ENCODE measurements around the gene DISC1. TPM values are rescaled to one million over a fixed set of nuclear protein-coding genes. Genes with fewer than 3 reads are reported as not detected.

DISC1 gene
- total RNA-seq, result 9.5 TPM
- long read RNA-seq, partial matches to known transcripts, result 0 of 3 reads
- long read RNA-seq, other reads (novel, unspliced or antisense), result 3 of 3 reads

DNA sequence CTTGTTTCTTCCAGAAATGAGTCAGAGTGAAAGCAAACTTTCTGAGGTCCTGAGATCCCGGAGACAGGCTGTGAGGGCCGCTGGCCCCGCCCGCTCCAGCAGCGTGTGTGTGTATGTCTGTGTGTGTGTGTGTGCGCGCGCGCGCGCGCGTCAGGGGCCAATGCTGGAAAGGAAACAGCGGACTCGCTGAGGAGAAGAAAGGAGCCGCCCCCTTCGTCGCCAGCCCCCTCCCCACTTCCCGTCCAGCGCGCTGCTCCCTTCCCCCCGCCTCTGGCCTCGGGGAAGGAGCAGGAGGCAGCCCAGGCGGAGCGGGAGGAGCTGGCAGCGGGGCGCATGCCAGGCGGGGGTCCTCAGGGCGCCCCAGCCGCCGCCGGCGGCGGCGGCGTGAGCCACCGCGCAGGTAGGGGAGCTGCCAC, at the start of gene DISC1:
TSS of gene DISC1 (plus strand) at position 256 of the 416 bp plus-strand sequence. CDS start at position 334, 78 bp downstream.
- peak within 1 kb of the TSS; percentile 94 for H3K4me3 ChIP-seq
- peak within 1 kb of the TSS; percentile 89 for H3K27ac ChIP-seq
- TF ChIP-seq, protein P1, sequence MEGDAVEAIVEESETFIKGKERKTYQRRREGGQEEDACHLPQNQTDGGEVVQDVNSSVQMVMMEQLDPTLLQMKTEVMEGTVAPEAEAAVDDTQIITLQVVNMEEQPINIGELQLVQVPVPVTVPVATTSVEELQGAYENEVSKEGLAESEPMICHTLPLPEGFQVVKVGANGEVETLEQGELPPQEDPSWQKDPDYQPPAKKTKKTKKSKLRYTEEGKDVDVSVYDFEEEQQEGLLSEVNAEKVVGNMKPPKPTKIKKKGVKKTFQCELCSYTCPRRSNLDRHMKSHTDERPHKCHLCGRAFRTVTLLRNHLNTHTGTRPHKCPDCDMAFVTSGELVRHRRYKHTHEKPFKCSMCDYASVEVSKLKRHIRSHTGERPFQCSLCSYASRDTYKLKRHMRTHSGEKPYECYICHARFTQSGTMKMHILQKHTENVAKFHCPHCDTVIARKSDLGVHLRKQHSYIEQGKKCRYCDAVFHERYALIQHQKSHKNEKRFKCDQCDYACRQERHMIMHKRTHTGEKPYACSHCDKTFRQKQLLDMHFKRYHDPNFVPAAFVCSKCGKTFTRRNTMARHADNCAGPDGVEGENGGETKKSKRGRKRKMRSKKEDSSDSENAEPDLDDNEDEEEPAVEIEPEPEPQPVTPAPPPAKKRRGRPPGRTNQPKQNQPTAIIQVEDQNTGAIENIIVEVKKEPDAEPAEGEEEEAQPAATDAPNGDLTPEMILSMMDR (IDR thresholded peaks at IDR 0.05), result no peak
- no peaks in the 10 kb centered on the region for H3K36me3 ChIP-seq
- intact Hi-C loops (cut with DNase I), result no loop called here
- peak; percentile 89 for DNase-seq
- ATAC-seq, result peak; percentile 95
- no peaks in the 10 kb centered on the region for H3K27me3 ChIP-seq
- H3K4me1 ChIP-seq, result peaks cover 27% of the 10 kb centered on the region
- H3K9me3 ChIP-seq, result no peaks in the 10 kb centered on the region

DNA sequence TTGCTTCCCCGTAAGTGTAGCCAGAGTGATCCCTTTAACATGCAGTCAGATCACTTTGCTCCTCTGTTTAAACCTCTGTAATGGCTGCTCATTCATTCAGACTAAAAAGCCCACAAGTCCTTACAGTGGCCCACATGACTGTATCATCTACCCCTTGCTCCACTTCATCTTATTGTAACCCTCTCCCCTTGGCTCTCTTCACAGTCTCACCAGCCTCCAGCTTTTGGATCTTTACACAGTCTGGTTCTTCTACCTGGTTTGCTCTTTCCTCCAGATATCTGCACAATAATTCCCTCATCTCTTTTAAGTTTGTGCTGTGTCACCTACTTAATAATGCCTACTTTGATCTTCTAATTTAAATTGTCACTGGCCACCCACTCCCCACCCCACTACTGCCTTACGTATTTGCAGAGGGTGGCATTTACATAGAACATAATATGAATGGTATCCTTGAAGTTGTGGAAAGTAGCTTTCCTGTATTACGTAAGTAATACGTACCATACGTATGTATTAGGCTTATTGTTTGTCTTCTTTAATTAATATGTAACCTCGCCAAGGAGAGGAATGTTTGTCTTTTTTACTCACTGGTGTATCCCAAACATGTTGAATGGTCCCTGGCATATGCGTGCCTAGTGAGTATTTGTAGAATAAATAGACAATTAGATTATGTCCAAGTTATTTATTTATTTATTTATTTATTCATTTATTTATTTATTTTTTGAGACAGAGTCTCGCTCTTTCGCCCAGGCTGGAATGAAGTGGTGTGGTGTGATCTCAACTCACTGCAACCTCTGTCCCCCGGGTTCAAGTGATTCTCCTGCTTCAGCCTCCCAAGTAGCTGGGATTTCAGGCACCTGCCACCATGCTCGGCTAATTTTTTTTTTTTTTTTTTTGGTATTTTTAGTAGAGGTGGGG, 49.5 kb upstream of the DISC1 start:
- intact Hi-C loops (cut with DNase I), result no loop called here
- DNase-seq, result no peak
- TF ChIP-seq, protein P1 (IDR thresholded peaks at IDR 0.05), result no peak
- ATAC-seq, result no peak
- H3K27me3 ChIP-seq, result no peaks in the 10 kb centered on the region
- no peak overlapping the region for H3K27ac ChIP-seq
- H3K36me3 ChIP-seq, result no peaks in the 10 kb centered on the region
- H3K4me3 ChIP-seq, result no peak overlapping the region
- no peaks in the 10 kb centered on the region for H3K9me3 ChIP-seq
- H3K4me1 ChIP-seq, result no peaks in the 10 kb centered on the region

DNA sequence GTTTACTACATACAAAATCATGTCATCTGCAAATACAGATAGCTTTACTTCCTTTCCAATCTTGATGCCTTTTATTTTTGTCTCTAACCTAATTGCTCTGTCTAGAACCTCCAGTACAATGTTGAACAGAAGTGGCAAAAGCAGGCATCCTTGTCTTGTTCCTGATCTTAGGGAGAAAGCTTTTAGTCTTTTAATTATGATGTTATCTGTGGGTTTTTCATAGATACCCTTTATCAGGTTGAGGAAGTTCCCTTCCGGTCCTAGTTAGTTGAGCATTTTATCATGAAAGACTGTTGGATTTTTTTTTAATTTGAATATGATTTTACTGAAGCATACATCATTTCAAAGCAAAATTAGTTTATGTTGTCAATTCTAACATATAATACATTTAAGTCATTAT, 45.7 kb upstream of the DISC1 start:
- ATAC-seq, result no peak
- intact Hi-C loops (cut with DNase I), result no loop called here

DNA sequence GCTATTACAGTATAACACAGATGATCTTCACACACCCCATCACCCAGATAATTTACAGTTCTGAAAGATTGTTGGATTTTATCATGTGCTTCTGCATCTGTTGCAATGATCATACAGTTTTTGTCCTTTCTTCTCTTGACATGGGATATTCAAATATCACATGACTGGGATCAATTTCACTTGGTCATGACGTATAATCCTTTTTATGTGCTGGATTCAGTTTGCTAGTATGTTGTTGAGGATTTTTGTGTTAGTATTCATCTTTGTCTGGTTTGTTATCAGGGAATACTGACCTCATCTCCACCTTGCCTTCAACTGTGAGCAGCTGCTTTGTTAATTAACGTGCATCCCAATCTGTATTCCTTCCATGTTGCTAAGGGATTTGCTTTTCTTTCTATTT, 44.7 kb upstream of the DISC1 start:
- no peak for ATAC-seq
- intact Hi-C loops (cut with DNase I), result no loop called here

More for the DNA sequence above, 45.7 kb upstream of the DISC1 start:
- Histone ChIP-seq H3K4me3 (no peak overlapping the region), H3K4me1 (no peaks in the 10 kb centered on the region), H3K36me3 (no peaks in the 10 kb centered on the region), H3K27ac (no peak overlapping the region), H3K9me3 (no peaks in the 10 kb centered on the region), H3K27me3 (no peaks in the 10 kb centered on the region)
- TF ChIP-seq, protein P1 (IDR thresholded peaks at IDR 0.05), result no peak
- DNase-seq, result no peak

DNA sequence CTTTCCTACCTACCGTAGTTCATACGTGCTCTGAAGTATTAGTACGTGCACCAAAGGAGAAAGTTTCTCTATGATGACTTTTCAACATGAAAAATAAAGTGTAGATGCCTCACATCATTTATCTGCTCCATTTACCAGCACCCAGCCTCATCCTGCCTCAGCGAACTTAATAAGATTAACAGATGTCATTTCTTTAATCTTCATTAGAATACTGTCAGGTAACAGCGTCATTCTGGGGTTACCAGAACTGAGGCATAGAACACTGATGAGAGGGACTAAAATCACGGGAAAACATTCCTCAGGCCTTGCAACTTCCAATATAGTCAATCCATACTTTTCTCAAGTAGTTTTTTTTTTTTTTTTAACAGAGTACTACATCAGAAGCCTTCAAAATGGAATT, 43.2 kb upstream of the DISC1 start:
- no peak overlapping the region for H3K27ac ChIP-seq
- H3K4me3 ChIP-seq, result no peak overlapping the region
- no peaks in the 10 kb centered on the region for H3K4me1 ChIP-seq
- H3K27me3 ChIP-seq, result no peaks in the 10 kb centered on the region
- DNase-seq (no peak), ATAC-seq (no peak)
- H3K36me3 ChIP-seq, result no peaks in the 10 kb centered on the region
- TF ChIP-seq, protein P1 (IDR thresholded peaks at IDR 0.05), result no peak
- no peaks in the 10 kb centered on the region for H3K9me3 ChIP-seq
- intact Hi-C loops (cut with DNase I), result no loop called here

More for the DNA sequence above, 44.7 kb upstream of the DISC1 start:
- Histone ChIP-seq H3K9me3 (no peaks in the 10 kb centered on the region), H3K27me3 (no peaks in the 10 kb centered on the region), H3K4me1 (no peaks in the 10 kb centered on the region), H3K36me3 (no peaks in the 10 kb centered on the region), H3K27ac (no peak overlapping the region), H3K4me3 (no peak overlapping the region)
- no peak for DNase-seq
- TF ChIP-seq, protein P1 (IDR thresholded peaks at IDR 0.05), result no peak
